Testis (tissue), 3 donors: Measurements from ENCODE around the gene CELF2. TPM values are rescaled to one million over a fixed set of nuclear protein-coding genes. Genes with fewer than 3 reads are reported as not detected.

ENCODE experiments used
- DNase-seq: peaks from one replicate; pipeline ENCODE4 v3.0.0-alpha.2; 2019
- H3K27ac ChIP-seq, 2 donors: fragments of 200-600 bp; sonication (generic); one replicate each; pipeline ENCODE4 v1.5.1; 2019
- H3K27me3 ChIP-seq: fragments of 200-600 bp; sonication (generic); one replicate; pipeline ENCODE4 v1.5.1; 2019
- H3K36me3 ChIP-seq: fragments of 200-600 bp; sonication (generic); one replicate; pipeline ENCODE4 v1.5.1; 2017; ENCODE audit warnings: low read depth; ENCODE audit errors: missing control alignments
- H3K4me1 ChIP-seq: fragments of 200-600 bp; sonication (generic); one replicate; pipeline ENCODE4 v1.5.1; 2019
- H3K4me3 ChIP-seq, 2 donors: fragments of 200-600 bp; sonication (generic); one replicate each; pipeline ENCODE4 v1.5.1; 2017 to 2019
- H3K9me3 ChIP-seq: fragments of 200-600 bp; sonication (generic); one replicate; pipeline ENCODE4 v1.5.1; 2017
- CTCF ChIP-seq, 3 experiments: fragments of 450-650 bp in 2 of 3; fragments of 200-600 bp in 1 of 3; sonication (generic) in 1 of 3; IDR thresholded peaks; one replicate each; pipeline ENCODE4 v1.5.1; 2016 to 2019; ENCODE audit warnings: antibody characterized with exemption in 3 of 3, mild to moderate bottlenecking in 2 of 3, moderate library complexity in 1 of 3
- POLR2A ChIP-seq: fragments of 450-650 bp; IDR thresholded peaks from one replicate; pipeline ENCODE4 v1.6.1; 2017; ENCODE audit warnings: antibody characterized with exemption, mild to moderate bottlenecking, moderate library complexity
- WGBS, 2 donors: methylation state at CpG; one replicate each; pipeline ENCODE4 v1.1.5; 2018; 5-methylcytosine and 5-hydroxymethylcytosine counted together
- intact Hi-C: fragments of 100-400 bp; cut with DNase I; formaldehyde crosslinking; loops from one replicate; pipeline ENCODE4 v1.15.1; 2023; ENCODE audit warnings: low total_unique reads
- polyA plus RNA-seq: library from polyadenylated mRNA; stranded (reverse); fragments of 350-450 nt; fragmentation: Illumina TruSeq; extraction: RNeasy Lipid Tissue Mini Kit (QIAGEN cat#74804); gene quantifications from one replicate; pipeline ENCODE4 v1.2.3, GENCODE V29; 2014; ENCODE audit warnings: low read depth, low replicate concordance; ENCODE audit not compliant: insufficient read depth
- total RNA-seq, 2 donors: library from RNA; depleted of rRNA; stranded (reverse); fragments of >200 nt; gene quantifications; one replicate each; pipeline ENCODE4 v1.2.3, GENCODE V29; 2016

CELF2 gene
- total and polyA plus RNA-seq, 3 donors from 2014 or later = 17.5 to 41.6 (median 27.8) TPM

GRCh38 chr10:11035301-11035991, 17.8 kb downstream of the CELF2 start:
- TF ChIP-seq CTCF (IDR thresholded peaks at IDR 0.05) (no peak), POLR2A (no peak)
- Histone ChIP-seq H3K4me3 (no peak overlapping the region), H3K27me3 (no peaks in the 10 kb centered on the region), H3K27ac (no peak overlapping the region), H3K9me3 (no peaks in the 10 kb centered on the region), H3K4me1 (peaks cover 7% of the 10 kb centered on the region), H3K36me3 (no peaks in the 10 kb centered on the region)
- 74 to 86% methylated on average over 4 of the region's 4 CpGs for WGBS, 2 donors
- intact Hi-C loops = no loop called here
- no peak for DNase-seq

GRCh38 chr10:11036424-11037011, 18.8 kb downstream of the CELF2 start:
- intact Hi-C loops = no loop called here
- no peaks in the 10 kb centered on the region for H3K9me3 ChIP-seq
- no peaks in the 10 kb centered on the region for H3K27me3 ChIP-seq
- H3K4me3 ChIP-seq = no peak overlapping the region
- peak; percentile 74 for DNase-seq
- TF ChIP-seq CTCF (IDR thresholded peaks at IDR 0.05) (peak; percentile 54 to 63 (median 59)), POLR2A (no peak)
- H3K27ac ChIP-seq = no peak overlapping the region
- H3K36me3 ChIP-seq = no peaks in the 10 kb centered on the region
- H3K4me1 ChIP-seq = peaks cover 7% of the 10 kb centered on the region
- WGBS, 2 donors = 83 to 91% methylated on average over 5 of the region's 5 CpGs

GRCh38 chr10:11037991-11038390, 20.3 kb downstream of the CELF2 start:
- Histone ChIP-seq H3K27ac (no peak overlapping the region), H3K4me1 (peaks cover 7% of the 10 kb centered on the region), H3K36me3 (no peaks in the 10 kb centered on the region), H3K27me3 (no peaks in the 10 kb centered on the region), H3K9me3 (no peaks in the 10 kb centered on the region), H3K4me3 (no peak overlapping the region)
- WGBS, 2 donors = 81 to 87% methylated on average over 4 of the region's 4 CpGs
- intact Hi-C loops = no loop called here
- DNase-seq = no peak
- TF ChIP-seq CTCF (IDR thresholded peaks at IDR 0.05) (no peak), POLR2A (no peak)

- no peak for DNase-seq
- H3K4me1 ChIP-seq = no peaks in the 10 kb centered on the region
- 87 to 95% methylated on average over 4 of the region's 4 CpGs for WGBS, 2 donors
- no peak overlapping the region for H3K27ac ChIP-seq
- H3K27me3 ChIP-seq = no peaks in the 10 kb centered on the region
- intact Hi-C loops = no loop called here
- TF ChIP-seq POLR2A (no peak), CTCF (IDR thresholded peaks at IDR 0.05) (no peak)
- no peak overlapping the region for H3K4me3 ChIP-seq
- no peaks in the 10 kb centered on the region for H3K36me3 ChIP-seq
- no peaks in the 10 kb centered on the region for H3K9me3 ChIP-seq
These were observed 24.7 kb downstream of the CELF2 start for GRCh38 chr10:11042357-11042756.

- no peak for TF ChIP-seq CTCF (IDR thresholded peaks at IDR 0.05)
- no peak for TF ChIP-seq POLR2A
- 93 to 95% methylated on average over 4 of the region's 4 CpGs for WGBS, 2 donors
- no peak overlapping the region for H3K27ac ChIP-seq
- intact Hi-C loops = no loop called here
- no peaks in the 10 kb centered on the region for H3K9me3 ChIP-seq
- H3K27me3 ChIP-seq = no peaks in the 10 kb centered on the region
- no peak overlapping the region for H3K4me3 ChIP-seq
- H3K4me1 ChIP-seq = peaks cover 3% of the 10 kb centered on the region
- H3K36me3 ChIP-seq = no peaks in the 10 kb centered on the region
- no peak for DNase-seq
These were observed 25.4 kb downstream of the CELF2 start for GRCh38 chr10:11043039-11043438.
